Inferior parietal cortex (tissue), 1 donor: ENCODE results near the gene SLC35F3.

ENCODE experiments used
- DNase-seq: peaks from one replicate; pipeline ENCODE4 v3.0.0-alpha.2; 2016; ENCODE audit errors: extremely low spot score

The SLC35F3 gene

DNA sequence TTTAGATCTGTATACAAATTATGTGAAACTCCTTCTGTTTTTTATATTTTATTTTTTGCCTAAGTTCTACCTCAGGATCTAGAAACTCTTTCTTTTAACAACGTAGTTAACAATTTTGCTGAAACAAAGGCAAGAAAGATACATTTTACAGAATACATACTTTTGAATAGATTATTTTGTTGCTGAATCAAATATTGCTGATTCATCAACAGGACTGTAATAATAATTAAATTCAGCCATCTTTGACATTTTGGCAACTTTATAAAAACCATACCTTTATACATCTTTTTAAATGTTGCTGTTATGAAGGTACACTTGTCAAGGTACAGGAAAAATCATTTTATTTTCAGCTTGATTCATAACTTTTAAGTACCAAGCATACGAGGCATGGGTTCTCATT, 458.1 kb downstream of the SLC35F3 start:
- no peak for DNase-seq

DNA sequence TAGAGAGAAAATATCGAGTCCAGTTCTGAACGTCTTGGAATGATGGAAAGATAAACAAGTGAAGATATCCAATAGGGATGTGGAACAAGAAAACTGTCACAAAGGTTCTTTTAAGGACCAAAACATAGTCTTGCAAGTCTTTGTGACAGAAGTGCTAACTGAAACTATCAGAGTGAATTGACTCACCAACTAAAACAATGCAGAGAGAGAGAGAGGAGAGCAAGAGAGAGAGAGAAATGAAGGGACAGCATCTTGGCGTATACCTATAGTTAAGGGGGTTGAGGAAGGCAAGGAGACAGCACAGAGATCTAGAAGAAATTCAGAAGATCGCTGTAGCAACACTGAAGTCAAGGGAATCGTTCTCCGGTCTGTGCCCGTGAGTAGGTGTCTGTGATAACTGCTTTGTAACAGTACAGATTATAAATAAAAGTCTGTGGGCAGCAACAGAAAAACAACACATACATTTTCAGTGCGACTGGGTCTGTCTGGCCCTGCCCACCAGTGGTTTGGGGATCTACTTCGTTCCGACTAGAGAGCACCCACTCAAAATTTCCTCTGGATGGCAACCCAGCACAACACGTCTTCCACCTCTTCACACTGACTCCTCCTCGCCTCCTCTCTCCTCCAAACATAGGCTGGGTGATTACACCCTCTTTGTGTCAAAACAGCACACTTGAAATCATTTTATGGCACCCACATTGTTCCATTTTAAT, 464.0 kb downstream of the SLC35F3 start:
- peak; percentile 34 for DNase-seq

DNA sequence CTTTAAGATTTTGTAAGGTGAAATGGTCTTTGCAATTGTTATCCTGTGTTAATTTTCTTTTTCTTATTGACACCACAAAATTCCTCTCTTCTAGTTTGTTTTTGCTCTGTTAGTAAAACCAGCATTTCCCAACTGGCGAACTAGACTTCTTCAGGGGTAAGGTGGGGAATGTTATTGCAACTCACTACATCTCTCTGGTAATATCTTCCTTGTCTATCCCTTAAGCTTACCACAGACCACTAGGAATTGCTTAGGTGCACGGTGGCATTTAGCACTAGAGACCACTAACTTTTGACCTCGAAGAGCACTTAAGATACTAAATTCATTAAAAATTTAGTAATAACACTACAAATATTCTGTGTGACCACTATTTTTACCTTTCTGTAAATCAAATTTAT, 464.6 kb downstream of the SLC35F3 start:
- no peak for DNase-seq

DNA sequence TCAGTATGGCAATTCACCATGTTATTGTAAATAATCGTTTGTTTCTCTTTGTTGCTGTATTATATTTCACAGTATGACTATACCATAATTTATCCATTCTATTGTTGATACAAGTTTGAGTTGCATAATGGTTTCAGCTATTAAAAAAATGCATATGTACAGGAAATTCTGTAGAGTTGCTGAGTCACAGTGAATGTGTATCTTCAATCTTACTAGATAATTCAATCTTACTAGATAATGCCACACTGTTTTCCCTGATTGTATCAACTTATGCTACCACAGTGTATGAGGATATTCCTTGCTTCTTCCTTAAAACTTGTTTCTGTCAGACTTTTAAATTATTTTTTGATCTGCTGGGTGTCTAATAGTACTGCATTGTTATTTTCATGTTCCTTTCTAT, 465.3 kb downstream of the SLC35F3 start:
- no peak for DNase-seq

DNA sequence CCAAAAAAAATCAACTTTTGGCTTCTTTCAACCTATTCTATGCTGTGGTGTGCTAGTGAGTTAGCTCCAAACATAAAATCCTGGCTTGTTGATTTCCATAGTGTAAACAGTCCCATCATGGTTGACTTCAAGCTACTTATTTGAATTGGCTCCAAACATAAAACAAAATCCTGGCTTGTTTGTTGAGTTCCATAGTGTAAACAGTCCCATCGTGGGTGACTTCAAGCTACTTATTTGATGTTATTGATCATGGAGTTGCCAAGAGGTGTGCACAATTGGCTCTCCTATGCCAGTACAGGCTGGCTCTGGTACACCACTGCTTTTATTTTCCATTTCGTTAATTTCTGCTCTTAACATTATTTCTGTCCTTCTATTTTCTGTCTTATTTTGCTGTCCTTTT, 466.9 kb downstream of the SLC35F3 start:
- no peak for DNase-seq

DNA sequence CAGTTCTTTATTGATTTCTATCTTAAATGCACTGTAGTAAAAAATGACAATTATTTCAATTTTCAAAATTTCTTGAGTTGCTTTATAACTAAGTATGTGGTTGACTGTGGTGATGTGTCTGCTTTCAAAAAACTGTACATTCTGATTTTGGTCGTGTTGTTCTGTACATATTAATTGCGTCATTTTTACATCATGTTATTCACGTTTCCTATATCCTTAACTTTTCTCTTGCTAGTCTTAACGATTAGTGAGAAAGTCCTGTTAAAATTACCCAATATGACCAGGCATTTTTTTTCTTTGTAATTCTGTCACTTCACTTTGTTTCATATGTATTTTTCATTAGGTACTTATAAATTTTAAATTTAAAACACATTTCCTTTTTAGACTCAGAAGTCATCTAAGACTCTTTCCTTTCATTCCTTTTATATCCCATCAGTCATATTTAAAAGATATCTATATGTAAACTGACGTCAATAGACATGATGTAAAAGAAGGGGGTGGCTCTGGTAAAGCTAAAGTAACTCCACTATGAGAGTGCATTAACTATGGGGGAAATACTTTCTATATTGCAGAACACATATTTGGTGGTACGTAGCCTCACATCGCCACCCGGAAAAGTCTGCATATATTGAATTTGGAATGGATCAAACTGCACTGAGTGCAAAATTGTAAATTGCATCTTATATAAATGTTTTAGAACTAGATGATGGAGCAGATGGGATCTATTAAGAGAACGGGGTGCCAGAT, 467.7 kb downstream of the SLC35F3 start:
- DNase-seq: no peak

DNA sequence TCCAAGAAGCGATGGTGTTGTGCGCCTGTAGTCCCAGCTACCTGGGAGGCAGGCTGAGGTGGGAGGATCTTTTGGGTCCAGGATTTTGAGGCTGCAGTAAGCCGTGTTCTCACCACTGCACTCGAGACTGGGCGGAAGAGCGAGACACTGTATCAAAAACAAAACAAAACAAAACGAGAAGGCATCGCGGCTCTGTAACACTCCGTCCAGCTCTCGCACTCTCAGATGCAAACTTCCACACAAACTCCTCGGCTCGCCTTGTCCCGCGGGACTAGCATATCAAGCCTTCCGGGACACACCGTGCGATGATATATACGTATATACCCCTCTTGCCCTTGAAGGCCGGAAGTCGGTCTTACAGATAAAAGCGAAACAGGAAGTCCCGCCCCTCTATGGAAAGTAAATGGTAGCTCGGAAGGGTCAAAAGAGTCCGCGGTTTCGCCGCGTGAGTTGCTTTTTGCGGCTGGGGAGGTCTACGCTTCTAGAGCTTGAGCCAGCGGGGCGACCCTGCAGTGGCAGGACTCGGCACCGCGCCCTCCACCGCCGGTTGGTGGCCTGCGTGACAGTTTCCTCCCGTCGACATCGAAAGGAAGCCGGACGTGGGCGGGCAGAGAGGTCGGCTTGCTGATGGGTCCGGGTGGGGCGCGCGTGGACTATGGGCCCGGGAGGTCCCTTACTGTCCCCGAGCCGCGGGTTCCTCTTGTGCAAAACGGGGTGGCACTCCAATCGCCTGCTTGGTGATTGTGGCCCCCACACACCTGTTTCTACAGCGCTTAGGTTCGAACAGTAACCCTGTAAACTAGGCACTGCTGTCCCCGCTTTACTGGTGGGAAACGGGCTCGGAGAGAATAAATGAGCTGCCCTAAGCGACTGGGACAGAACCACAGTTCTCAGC, 468.8 kb downstream of the SLC35F3 start, which contains the start of gene COA6:
TSS of gene COA6 (plus strand) at position 393 of the 895 bp plus-strand sequence. CDS start at position 404, 11 bp downstream.
- DNase-seq: peak; percentile 97

DNA sequence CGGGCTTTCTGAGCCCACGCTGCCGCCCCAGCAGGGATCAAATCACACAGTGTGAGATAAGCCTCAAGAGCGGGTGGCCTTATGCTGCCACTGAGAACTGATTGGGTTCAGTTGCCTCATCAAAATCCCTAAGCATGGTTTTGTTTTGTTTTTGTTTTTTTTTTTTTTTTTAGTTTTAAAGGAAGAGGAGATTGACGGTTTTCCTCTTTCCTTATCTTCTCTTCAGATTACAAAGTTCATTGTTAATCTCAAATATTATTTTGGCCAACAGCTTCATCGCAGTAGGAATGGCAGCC, 469.4 kb downstream of the SLC35F3 start:
- DNase-seq: no peak
